Metanephros (tissue), 2 donors: ENCODE data around the gene ENSA. TPM values are rescaled to one million over a fixed set of nuclear protein-coding genes. Genes with fewer than 3 reads are reported as not detected.

Experiments
- small RNA-seq: library from RNA; depleted of rRNA; stranded (forward); fragments of <200 nt; gene quantifications from one replicate; pipeline ENCODE3, GENCODE V24; 2014; ENCODE audit warnings: low replicate concordance
- total RNA-seq: library from RNA; depleted of rRNA; stranded (reverse); fragments of >200 nt; gene quantifications from one replicate; pipeline ENCODE4 v1.2.3, GENCODE V29; 2014

Gene ENSA
- total RNA-seq, result 82.9 TPM

GRCh38 chr1:150629115-150629928, at the start of gene ENSA:
ENSA (minus strand) TSS chr1:150629612; CDS start chr1:150629470, 142 bp downstream.

GRCh38 chr1:150579110-150579944, 50.1 kb downstream of the ENSA start, which contains the start of gene MCL1:
MCL1 (minus strand) TSS chr1:150579610; CDS start chr1:150579530, 80 bp downstream.

Small RNAs within 50 kb of the gene (small RNA-seq; reads per million reads assigned to genes)
- not detected for gene RF00015
- gene RF00561, result not detected

Other genes with a start within 250 kb of the ENSA start
- gene TARS2, start 142.2 kb downstream of the ENSA start, total RNA-seq, result 25.6 TPM
- gene ECM1, start 121.5 kb downstream of the ENSA start, total RNA-seq, result 5.4 TPM
- gene FALEC, start 113.9 kb downstream of the ENSA start, total RNA-seq, result not detected
- gene ADAMTSL4, start 80.2 kb downstream of the ENSA start, total RNA-seq, result 28.2 TPM
- 158 TPM for gene MCL1, start 50.0 kb downstream of the ENSA start, total RNA-seq
- gene GOLPH3L, start 67.5 kb upstream of the ENSA start, total RNA-seq, result 18.8 TPM
- not detected for gene HORMAD1, start 91.3 kb upstream of the ENSA start, total RNA-seq
- gene CTSS, start 136.2 kb upstream of the ENSA start, total RNA-seq, result 46.1 TPM
- gene CTSK, start 178.6 kb upstream of the ENSA start, total RNA-seq, result 20.7 TPM
- gene ARNT, start 247.0 kb upstream of the ENSA start, total RNA-seq, result 53.2 TPM